Activated CD8-positive, alpha-beta memory T cell treated with anti-CD3 and anti-CD28 coated beads for 24 hours (primary cell): ENCODE results near the gene CARD19.

ENCODE experiments used
- DNase-seq: peaks from one replicate; pipeline ENCODE4 v3.0.0-alpha.2; 2020

Gene CARD19

DNA sequence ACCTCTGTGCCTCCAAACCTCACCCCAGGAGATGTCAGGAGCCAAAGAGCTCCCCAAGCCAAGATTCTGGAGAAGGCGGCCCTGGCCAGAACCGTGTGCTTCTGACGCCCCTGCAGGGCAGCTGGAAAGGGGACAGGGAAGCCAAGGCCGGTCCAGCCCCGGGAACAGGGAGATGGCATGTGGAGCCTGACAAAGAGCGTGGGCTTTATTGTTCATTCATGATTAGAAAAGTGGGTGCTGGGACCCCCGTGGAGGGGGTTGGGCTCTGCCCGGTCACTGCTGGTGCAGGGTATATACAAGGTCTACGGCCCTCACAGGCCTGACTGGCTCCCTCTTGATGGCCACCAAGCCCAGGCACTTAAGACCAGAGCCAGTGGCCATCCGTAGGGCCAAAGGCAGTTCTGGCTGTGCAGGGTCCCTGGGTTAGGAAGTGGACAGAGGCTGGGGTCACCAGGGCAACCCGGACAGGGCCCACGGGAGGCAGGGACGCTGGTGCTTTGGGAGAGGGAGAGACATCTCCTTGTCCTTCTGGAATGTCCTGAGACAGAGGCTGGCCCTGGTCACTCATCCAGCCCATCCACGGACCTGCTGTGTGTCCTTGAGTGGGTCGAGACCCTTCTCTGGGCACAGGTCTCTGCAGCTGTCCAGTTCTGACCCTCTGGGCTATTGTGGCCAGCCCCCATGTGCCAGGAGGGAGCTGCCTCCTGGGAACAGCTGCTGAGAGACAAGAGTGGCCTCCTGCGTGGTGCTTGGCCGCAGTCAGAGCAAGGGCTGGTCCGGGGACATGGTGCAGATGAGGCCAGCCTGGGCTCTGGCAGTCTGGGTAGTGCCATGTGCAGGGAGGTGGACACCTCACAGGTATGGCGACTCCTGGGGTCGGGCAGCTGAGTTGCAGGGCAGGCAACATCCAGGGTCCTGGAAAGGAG, 25.6 kb downstream of the CARD19 start:
- DNase-seq: no peak

DNA sequence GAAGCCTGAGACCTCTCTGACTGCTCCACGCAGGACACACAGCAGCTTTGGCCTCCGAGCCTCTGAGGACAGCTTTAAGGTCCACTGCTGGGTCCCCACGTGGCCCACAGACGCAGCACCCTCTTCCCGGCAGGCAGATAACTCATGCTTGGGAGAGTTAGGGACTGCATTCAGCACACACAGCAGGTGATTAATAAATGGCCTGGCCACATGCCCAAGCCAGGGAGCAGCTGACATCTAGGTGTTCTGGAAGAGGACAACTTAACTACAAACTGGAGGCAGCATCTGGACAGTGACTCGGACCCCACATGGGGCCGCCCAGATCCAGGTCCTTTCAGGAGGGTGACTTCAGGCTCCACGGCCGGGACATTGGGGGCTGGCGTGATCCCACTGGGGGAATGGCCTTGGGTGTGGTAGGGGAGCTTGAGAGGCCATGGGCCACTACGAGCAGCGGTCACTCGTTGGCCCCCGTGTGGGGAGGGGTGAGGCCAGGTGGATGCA, 26.8 kb downstream of the CARD19 start:
- DNase-seq: no peak

DNA sequence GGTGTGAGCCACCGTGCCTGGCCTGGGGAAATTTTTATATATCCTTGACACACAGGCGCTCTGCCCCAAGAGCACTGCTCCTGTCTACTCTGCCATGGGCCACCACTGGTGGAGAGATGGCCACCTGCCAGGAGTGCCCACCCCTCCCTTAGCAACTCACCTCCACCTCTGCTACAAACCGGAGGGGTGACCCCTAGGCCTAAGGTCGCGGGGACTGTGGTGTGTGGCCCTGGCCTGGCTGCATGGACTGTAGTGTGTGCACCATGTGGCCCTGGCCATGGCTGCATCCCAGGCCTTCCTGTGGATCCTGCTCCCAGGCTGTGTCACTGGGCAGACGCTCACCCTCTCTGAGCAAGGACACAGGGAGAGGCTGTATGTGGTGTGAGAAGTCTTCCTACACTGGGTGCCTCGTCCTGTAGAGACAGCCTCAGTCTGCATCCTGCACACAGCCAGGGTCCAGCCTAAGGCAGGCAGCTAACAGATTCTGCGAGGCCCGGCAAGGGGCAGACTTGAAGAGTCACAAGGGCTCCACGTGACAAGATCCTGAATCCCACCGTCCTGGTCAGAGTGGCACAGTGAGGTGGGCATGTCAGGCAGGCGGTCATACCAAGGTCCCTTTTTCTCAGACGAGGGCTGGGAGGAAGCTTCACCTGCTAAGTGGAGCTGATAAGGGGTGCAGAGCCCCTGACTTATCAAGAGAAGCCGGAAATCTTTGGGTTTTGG, 27.7 kb downstream of the CARD19 start:
- no peak for DNase-seq

DNA sequence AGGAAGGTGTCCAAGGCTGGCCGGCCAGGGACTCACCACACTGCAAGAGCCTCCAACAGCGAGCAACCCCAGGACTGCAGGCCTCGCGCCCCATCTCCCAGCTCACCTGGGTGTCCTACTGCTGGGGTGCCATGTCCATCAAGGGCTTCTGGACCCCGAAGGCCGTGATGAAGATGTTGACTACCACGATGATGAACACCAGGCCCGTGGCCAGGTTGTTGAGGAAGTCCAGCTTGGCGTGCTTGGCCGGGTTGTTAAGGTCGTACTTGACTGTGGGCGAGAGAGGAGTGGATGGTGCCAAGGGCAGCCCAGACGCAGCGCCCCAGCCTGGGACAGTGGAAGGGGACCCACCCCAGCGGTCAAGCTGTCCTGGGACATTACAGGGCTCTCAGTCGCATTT, 28.8 kb downstream of the CARD19 start:
- peak; percentile 54 for DNase-seq

DNA sequence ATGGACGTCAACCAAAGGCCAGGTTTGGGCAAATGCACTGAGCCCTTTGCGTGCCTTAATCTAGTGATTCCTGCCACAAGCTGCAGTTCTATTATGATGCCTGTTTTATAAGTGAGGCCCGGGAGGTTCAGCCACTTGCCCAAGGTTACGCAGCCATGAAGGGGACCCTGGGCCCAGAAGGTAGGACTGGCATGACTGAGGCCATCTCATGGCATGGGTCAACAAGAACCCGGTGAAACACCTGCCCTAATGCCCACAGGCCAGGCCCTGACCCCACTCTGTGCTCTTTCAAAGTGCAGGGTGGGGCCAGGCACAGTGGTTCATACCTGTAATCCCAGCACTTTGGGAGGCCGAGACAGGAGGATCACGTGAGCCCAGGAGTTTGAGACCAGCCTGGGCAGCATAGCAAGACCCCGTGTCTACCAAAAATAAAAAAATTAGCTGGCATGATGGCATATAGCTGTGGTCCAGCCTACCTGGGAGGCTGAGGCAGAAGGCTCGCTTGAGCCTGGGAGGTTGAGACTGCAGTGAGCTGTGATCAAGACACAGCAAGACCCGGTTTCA, 29.4 kb downstream of the CARD19 start:
- peak; percentile 53 for DNase-seq

DNA sequence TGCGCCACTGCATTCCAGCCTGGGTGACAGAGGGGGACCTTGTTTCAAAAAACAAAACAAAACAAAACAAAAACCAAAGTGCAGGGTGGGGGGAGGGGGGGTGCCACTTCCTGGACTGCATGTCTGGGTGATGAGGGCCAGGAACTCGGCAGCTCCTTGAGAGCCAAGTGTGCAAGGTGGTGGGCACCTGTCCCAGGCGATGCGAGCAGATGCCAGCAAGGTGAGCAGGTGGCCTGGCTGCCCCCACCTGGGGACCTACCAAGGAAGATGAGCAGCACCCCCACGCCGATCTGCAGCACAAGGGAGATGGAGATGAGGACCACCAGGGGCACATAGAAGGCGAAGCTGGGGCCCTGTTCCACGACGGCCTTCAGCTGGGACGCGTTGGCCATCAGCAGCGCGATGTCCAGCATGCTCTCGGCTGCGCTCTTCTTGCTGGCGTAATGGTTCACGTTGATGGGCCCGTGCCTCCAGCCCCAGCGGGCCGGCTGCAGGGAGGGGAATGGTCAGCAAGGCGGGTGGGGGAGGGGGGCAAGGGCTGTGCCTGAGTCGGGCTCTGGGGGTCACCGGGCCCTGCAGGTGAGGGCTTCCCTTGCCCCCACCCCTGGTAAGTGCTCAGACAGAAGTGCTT, 30.2 kb downstream of the CARD19 start:
- DNase-seq: peak; percentile 57

DNA sequence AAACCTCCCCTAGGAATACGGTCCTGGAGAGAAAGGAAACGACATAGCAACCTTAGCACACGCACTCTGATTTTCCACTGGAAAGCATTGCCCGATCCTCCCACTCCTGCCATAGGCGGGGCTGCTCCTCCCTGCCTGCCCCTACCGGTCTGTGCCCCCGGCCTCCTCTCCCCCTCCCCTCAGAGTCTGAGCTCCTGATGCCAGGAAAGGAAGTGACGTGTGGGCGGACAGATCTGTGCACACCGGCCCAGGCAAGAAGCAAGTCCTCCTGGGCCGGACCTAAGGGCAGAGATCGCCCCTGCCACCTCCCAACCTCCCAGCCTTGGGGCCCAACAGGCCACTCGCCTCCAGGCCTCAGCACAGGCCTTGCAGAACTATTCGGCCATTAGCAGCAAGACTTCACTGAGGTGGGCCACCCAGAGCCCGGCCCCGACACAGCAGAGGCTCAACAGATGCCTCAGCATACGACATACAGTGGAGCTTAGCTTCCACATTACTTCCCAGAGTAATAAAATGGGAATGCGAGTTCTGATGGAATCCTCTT, 30.9 kb downstream of the CARD19 start:
- DNase-seq: peak; percentile 62

DNA sequence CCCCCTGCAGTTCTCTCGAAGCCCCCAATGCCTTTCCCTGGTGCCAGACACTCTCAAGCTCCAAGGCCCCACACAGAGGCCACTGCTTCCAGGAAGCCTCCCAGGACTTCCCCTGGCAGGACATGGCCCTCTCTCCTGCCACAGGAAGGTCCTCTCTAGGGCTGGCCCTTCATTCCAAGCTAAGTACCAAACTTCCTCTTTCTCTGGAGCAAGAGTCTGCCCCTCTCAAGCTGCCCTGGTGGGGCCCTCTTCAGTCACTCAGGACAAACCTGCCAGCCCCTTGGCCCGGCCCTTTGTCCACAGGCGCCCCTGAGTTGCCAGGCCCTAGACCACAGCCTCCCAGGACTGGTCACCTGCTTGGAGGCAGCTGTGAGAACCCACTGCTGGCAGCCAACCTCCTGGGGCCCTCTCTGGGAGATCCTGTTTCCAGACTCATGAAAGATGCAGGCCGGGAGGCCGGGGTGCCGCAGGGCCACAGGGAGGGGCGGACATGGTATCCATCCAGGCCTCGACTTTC, 31.4 kb downstream of the CARD19 start:
- no peak for DNase-seq

DNA sequence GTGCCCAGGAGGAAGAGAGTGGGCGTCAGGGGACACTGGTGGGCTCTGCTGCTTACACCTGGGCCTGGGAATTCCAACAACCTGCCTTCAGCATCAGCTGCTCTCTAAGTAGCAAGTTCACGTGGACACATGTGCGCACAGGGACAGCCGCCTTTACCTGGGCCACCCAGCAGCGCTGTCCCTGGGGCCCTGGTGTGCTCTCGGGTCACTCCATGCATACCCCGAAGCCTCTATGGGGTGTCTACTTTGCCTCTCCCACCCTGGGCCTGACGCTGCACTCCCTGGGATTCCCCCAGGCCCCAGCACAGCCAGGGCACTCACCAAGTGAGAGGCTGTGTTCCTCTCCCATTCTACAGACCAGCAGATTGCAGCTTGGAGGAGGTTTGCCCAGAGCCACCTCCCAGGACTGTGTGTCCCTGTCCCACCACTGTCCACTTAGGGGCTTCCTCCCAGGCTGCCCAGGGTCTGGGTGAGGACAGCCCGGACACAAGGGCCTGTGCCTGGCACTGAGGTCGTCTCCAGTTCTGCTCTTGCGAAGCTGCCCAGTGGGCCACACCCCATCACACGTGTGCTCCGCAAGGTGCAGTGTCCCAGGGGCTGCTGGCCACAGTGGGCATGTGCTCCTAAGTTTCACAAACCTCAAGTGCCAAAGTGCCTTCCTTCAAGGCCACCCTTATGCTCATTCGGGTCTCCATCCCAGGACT, 32.1 kb downstream of the CARD19 start:
- DNase-seq: no peak

DNA sequence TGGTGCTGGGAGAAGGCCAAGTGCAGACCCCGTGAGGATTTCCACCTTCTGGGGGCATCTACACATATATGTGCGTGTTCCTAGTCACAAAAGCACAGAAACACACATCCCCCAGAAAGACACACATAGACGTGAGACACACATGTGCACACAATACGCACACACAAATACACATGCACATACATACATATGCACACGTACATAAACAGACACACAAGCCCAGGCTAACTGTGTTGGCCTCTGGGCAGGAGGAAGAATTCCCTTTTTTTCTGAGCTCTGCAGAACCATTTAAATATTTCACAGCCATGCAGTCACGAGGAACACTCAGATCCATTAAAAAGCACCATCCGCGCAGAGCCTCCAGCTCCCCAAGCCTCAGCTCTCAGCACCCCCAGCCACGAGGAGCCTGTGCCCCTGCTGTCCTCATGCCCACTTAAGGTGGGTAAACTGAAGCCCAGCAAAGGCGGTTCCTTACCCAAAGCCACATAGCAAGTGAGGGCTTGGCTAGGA, 32.8 kb downstream of the CARD19 start:
- no peak for DNase-seq

DNA sequence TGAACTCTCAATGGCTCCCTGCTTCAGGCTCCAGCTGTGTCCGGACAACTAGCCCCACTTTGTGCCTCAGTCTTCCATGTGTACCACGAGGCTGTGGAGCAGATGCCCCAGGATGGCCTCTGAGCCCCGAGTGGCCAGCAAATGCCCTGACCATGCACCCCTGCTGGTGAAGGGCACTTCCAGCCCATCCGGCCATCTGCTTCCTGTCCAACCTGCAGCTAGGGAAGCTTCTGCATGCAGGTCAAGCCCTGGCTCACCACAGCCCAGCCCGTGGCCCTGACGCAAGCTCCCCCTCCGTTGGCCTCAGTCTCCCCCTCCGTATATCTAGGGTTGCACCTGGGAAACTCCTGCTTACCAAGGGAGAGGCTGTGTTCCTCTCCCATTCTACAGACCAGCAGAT, 33.3 kb downstream of the CARD19 start:
- DNase-seq: no peak

DNA sequence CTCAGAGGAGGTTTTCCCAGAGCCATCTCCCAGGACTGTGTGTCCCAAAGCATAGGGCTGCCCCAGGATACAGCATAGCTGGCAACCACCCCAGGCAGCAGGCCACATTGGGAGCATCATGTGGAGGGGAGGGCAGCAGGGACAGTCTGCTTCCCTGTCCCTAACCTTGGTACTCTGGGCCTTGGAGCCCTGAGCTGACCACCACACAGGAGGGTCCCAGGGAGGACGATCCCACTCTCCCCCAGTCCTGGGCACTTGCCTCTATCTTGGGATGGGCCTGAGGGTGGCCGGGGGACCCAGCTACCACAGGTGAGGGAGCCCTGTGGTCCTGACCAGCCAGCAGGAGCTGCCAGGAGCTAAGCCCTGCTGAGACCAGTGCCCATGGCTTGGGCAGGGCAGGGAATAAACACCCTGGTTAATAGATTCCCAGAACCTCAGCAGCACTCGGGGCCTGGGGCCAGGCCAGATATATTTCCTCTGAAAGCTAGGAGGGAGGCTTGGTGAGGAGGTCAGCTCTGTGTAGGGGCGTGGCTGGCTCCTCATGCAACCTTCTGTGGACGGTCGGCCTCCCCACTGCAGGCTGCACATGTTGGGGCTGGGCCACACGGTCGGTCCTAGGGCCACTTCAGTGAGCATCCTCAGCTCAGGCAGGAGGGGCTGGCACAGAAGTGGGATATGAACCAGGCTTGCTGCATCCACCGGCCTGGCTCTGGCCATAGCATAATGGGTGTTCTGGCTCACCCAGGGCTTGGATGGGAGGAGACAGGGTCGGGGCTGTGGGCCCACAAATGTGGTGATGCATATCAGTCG, 33.9 kb downstream of the CARD19 start:
- no peak for DNase-seq

DNA sequence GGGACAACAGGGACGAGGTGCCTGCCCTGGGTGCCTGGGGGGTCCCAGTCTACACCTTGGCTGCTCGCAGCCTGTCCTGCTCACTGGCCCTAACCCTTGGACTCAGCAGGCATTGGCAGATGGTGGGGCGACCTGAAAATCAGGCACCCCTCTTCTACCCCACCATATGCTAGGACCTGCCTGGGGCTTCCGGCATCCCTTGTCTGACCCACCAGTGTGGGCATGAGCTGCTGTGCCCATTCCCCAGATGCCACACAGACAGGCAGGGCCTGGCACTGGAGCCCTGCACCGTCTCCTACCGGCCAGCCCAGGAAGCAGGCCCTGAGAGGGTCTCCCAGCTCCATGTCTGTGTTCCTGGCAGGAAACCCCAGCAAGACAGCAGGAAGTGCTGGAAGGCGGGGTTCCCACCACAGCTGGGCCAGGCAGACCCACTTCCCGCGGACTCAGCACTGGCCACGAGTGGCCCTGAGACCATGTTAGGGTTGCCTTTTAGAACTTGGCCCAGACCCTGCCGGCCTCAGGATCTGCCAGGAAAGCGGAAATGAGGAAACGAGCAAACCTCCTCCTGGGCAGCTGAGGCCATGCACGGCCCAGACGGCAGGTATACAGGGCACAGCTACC, 35.0 kb downstream of the CARD19 start:
- DNase-seq: no peak

DNA sequence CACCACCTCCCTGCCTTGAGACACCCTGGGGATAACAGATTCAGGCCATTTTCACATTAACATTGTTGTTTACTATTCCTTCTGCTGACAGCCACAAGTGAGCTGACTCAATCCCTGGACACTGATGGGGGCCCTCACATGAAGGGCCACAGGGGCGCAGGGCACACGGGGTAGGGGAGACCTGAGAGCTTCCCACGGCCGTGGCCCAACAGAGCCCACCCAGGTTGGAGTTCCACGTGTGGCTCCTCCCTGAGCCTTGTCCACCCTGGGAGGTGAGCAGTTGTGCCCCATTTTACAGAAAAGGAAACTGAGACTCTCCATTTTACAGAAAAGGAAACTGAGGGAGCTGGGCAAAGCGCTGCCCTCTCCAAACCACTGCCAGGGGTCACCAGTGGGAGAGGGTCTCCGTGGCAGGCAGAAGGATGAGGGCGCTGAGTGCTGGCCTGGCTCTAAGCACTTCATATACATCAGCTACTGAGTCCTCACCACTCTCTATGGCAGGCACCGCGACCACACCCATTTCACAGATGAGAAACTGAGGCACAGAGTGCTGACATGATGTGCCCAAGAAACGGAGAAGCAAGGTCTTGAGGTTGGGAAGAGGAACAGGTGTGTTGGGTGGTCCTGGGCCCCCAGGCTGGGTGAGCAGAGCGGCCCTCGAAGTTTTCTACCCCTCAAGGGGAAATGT, 35.7 kb downstream of the CARD19 start:
- no peak for DNase-seq

DNA sequence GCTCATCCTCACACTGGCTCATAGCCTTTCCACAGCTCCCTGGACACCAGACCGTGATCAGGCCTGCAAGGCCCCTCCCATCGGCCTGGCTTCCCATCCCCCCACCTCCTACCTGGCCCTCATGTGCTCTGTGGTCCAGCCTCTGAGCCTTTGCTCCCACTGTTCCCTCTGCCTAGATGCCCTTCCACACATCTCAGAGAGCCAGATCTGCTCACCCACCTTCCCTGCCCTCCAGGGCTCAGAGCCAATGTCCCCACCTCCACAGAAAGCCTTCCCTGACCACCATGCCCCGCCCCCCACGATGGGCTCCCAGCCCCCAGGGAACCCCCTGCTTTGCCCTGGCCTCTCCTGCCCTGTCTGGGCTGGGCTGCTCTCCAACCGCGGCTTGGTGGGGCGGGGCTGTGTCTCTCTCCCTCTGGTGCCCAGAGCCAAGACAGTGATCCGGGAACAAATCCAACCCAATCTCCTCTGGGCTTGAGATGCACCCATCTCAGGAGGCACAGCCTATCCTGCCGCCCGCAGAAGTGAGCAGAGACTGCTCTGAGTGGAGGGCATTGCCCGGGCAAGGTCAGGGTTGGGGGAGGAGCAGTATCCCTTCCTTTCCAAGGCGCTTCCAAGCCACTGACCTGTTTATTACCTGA, 36.4 kb downstream of the CARD19 start:
- no peak for DNase-seq

DNA sequence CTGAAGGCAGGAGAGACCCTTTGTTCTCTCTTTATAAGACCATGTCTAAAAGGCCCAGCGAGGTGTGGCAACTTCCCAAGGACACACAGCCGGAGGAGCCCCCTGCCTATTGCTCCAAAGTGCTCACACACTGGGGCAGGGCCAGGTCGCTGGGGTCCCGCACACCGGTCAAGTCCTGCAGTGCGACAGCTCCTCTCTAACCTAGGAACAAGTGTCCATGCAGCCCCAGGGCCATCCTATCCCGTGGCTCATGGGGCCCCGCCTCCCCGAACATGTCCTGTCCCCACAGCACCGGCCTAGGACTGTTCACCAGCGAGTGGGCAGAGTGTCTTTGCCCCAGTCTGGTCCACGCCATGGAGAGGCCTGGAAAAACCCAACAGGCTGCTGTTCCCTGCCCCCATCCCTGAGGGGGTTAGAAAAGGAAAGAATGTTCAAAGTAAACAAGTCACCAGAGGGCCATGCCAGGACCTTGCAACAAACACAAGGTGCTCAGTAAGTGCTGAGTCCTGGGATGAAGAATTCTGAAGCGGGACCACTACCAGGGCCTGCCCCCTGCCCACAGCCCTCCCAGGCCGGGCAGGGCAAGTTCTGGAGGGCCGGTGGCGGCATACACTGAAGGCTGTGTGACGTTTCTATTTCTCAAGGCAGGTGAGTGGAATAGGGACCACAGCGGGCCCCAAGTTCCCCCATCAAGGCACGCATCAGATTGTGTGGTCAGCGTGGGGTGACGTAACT, 37.1 kb downstream of the CARD19 start:
- DNase-seq: no peak

DNA sequence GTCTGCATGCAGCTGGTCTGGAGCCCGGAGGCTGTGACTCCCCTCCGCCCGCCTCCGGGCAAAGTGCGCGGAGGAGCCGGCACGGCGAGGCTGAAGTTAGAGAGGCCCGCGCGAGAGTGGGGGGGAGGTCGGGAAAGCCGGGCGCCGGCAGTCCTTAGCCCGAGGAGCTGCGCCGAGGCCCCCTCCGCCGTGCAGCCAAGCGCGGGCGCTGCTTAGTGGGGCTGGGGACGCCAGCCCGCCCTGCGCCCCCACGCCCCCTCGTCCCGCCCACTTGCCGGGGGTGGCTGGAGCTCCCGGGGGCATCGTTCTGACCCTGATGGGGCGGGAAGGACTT, 37.6 kb downstream of the CARD19 start:
- DNase-seq: peak; percentile 84

DNA sequence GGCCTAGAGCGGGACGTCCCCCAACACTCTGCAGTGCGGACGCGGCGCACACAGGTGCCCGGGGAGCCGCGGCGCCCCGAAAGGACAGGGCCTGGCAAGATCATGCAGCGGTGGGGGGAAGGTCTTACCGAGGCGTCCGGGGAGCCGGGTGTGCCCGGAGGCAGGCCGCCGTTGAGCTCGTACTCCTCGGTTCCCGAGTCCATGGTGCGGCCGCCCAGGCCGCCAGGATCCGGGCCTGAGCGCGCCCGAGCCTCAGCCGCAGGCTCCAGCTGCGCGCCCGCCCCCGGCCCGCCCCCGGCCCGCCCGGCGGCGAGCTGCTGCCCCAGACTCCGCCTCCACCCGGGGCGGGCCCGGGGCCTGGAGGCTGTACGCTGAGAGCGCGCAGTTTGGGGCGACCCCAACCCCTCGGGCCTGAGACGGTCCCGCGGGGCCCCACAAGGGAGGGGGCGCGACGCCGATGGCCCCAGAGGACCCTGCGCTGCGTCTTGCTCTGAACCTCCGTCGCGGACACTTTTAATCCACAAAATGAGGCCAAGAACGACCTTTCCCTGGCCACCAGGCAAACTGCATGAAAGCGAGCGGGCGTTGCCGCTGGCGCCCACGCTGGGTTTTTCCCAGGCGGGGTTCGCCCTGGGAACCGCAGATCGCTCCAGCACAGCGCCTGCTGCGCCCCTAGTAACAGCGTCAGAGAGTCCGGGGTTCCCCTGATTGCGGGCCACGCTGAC, 38.2 kb downstream of the CARD19 start, which contains the start of gene NINJ1:
Gene NINJ1, minus strand, starts transcription at position 237 of the 725 bp plus-strand sequence. Its CDS starts 34 bp downstream, at position 203.
- peak; percentile 95 for DNase-seq
